Measurements from ENCODE around the gene GRM8.

DNA sequence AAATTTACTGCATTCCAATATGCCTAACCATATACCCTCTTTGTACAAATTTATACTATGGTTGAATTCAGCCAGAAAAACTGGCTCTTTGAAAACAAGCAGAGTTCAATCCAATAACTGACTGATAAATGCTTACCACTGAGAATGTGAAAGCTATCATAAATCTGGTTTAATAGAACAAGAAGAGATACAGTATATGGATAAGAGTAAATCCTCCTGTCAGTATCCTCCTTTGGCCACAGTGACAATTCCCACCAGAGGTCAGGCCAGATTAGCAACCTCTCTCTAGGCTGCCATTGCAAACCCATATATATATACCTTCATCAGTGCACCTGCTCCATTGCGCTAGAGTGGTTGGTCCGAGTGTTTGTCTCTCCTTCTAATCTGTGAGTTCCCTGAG, 647.2 kb downstream of the GRM8 start:
- TF ChIP-seq, protein P1, sequence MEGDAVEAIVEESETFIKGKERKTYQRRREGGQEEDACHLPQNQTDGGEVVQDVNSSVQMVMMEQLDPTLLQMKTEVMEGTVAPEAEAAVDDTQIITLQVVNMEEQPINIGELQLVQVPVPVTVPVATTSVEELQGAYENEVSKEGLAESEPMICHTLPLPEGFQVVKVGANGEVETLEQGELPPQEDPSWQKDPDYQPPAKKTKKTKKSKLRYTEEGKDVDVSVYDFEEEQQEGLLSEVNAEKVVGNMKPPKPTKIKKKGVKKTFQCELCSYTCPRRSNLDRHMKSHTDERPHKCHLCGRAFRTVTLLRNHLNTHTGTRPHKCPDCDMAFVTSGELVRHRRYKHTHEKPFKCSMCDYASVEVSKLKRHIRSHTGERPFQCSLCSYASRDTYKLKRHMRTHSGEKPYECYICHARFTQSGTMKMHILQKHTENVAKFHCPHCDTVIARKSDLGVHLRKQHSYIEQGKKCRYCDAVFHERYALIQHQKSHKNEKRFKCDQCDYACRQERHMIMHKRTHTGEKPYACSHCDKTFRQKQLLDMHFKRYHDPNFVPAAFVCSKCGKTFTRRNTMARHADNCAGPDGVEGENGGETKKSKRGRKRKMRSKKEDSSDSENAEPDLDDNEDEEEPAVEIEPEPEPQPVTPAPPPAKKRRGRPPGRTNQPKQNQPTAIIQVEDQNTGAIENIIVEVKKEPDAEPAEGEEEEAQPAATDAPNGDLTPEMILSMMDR (IDR thresholded peaks at IDR 0.05; ENCODE audit: low read length), result no peak
- TF ChIP-seq EZH2 (IDR thresholded peaks at IDR 0.05; ENCODE audit: borderline replicate concordance, low read length), result no peak
